Measurements from ENCODE around the gene MYMX.

Gene MYMX

DNA sequence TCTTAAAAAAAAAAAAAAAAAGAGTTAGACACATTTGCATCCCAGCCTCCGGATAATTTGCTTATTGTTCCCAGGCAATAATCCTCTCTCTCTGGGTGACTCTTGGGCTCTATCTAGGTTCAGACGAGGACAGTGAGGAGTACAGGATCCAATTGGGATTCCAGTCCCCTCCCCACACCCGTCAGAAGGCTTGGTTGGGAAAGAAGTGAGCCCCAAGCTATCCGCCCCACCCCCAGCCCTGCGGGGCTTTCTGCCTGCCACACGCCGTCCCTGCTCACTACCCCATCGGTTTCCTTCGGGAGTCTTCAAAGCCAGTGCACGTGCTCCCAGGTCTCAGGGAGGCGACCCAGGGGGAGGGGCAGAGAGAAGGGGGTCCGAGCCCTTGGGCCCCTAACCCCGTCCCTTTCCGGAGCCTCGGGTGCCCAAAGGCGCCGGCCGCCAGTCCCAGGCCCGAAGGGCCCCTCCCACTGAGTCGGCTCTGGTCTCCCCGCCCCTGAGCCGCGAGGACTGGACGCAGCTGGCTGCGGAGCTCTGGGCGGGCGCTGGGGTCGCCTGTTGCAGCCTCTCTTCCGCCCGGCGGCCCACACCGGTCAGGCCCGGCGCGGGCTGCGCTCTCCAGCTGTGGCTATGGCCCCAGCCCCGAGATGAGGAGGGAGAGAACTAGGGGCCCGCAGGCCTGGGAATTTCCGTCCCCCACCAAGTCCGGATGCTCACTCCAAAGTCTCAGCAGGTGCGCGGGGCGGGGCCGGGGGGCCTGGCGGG lies 2.5 kb downstream of the MYMX start:
- DNase-seq (ENCODE audit: low read depth in 3 of 3, low spot score in 1 of 3), result no peak

DNA sequence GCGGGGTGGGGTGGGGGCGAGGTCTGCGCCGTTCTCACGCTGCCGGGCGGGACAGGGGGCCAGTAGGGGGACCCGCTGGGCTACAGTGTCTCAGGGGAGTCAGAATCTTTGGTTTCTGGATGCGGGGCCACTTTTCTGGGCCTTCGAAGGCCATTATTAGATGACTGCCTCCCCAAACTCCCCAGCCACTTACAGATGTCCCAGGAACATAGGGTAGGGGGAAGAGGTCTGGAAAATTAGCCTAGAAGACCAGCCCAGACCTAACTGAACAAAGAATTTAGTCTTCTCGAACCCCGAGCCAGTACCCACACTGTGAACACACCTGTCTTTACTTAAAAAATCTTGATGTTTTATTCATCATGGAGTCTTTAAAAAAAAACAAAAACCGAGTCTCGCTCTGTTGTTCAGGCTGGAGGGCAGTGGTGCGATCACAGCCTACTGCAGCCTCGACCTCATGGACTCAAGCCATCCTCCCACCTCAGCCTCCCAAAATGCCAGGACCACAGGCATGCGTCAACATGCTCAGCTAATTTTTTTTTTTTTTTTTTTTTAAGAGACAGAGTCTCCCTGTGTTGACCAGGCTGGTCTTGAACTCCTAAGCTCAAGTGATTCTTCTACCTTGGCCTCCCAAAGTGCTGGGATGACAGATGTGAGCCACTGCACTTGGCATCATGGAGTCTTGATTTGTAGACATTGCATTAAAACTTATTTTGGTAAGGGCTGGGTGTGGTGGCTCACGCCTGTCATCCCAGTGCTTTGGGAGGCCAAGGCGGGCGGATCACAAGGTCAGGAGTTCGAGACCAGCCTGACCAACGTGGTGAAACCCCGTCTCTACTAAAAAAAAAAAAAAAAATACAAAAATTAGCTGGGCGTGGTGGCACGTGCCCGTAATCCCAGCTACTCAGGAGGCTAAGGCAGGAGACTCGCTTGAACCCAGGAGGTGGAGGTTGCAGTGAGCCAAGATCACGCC lies 3.4 kb downstream of the MYMX start:
- no peak for DNase-seq (ENCODE audit: low read depth in 3 of 3, low spot score in 1 of 3)

DNA sequence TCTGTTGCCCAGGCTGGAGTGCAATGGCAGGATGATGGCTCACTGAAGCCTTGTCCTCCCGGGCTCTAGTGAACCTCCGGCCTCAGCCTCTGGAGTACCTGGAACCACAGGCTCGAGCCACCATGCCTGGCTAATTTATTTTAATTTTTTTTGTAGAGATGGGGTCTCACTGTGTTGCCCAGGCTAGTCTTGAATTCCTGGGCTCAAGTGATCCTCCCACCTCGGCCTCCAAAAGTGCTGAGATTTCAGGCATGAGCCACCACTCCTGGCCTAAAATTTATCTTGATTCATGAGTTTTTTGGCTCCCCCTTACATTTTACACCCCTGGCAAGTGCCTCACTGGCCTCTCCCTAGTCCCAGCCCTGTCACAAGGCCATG lies 4.2 kb downstream of the MYMX start:
- DNase-seq (ENCODE audit: low read depth in 3 of 3, low spot score in 1 of 3), result no peak

DNA sequence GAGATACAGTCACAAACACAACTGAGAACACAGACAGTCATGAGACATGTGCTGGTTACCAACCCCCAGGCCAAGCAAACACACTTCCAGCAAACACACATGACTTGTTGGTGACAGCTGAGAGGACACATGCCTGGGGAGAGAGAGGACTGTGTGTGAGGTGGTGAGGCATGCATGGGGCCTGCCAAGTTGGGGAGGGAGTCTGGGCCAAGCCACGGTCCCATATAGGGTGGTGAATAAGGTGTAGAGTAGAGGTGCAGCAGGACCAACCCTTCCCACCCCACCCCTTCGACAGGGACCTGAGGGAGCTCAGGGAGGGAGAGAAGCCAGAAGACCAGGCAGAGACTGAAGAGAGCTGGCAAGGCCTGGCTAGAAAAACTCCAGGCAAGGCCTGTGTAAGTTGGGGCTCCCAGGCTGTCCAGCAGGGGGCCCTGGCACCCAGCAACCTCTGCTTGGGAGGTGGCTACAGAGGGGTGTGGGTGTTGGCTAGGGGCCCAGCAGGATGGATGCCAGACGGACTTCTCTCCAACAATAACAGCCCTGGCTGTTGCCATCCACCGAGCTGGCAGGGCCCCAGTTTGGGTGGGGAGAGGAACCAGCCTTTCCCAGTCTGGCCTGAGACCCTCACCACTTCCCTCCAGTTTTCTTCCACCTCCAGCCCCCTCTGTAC lies 4.7 kb downstream of the MYMX start:
- peak; percentile 53 to 57 (median 54) for DNase-seq (ENCODE audit: low read depth in 3 of 3, low spot score in 1 of 3)

DNA sequence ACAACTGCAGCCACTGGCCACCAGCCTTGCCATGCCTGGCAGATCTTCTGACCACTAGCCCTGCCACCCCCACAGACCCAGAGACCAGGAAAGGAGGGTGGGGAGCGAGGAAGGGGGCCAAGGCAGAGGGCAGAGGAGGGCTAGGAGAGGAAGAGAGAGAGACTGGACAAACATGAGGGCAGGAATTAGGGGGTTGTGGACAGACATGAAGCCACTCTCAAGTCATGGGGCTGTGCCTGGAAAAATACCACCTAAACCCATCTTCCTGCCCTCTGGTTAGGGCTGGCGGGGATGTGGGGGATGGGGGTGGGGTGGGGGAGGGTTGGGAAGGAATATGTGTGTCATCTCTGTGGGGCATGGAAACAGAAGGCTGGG lies 5.2 kb downstream of the MYMX start:
- no peak for DNase-seq (ENCODE audit: low read depth in 3 of 3, low spot score in 1 of 3)

- no peak for DNase-seq (ENCODE audit: low read depth in 3 of 3, low spot score in 1 of 3)
Measured at GRCh38 chr6:44222486-44223318, 6.0 kb downstream of the MYMX start.

DNA sequence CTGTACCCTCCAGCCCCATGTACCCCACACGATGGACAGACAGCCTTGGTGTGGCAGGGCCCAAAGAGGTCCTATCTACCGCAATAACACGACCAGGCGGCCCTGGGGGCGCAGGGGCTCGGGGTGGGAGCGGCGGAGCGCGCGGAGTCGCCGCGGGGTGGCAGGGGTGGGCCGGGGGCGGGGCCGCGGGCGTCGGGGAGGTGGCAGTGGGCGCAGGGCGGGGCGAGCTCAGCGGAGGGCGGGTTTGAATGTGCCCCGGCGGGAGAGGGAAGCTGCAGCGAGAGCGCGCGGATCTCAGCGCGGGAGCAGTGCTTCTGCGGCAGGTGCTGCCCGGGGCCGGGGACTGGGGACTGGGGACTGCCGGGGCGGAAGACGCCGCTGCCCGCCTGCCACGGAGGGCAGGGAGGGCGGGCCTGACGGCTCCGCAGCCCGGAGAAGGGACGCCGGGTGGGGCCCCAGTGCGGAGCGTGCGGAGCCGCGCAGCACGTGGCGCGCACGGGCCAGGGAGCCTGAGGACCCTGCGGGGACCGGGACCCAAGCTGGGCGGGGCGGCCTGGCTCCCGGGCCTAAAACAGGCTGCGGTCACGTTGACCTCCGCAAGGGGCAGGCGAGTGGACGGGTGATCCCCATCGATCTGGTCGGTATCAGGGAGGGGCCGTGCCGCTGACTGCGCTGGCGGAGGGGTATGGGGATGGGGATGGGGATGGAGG lies 6.7 kb downstream of the MYMX start, which contains the start of gene SLC29A1:
SLC29A1 (plus strand) TSS at position 277 of the 710 bp plus-strand sequence. CDS start 3,719 bp downstream, outside the sequence.
- peak; percentile 54 to 83 (median 60) for DNase-seq (ENCODE audit: low read depth in 3 of 3, low spot score in 1 of 3)

DNA sequence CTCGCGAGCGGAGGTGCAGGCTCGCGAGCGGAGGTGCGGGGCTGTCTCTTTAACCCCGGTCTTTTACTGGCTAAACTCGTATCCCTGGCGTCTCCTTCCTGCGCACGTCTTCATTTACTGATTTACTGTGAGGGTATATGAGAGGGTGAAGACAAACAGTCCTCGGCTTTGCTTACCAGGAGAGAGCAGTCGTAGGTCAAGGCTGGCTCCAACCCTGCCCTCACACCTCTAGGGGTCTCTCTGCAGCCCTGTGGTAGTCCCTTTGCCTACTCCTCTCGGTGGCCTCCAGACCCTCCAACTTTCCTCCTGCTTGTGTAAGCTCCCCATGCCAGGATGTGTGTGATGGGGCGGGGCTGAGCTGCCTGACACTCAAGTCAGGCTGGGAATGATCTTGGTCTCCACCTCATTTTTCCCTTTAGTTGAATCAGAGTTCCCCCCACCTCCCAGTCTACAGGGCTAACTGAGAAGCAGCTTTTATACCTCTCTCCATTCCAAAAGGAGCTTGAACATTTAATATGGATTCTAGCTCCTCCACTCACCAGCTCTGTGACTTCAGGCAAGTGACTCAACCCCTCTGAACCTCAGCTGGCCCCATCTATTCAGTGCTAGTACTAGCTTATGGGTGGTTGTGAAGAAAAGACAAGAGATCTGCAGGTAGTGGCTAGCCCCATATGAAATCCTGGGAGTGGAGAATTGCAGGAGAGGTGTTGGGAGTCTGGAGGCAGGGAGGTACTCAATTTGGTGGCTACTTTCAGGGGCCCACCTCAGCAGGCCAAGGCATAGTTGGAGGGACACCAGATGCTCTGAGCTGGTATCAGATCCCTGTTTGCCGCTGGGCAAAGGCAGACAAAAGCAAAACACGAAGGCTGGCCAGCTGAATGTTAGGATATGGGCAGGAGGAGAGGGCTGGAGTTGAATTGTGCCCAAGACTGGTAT lies 7.6 kb downstream of the MYMX start:
- DNase-seq (ENCODE audit: low read depth in 3 of 3, low spot score in 1 of 3), result no peak

DNA sequence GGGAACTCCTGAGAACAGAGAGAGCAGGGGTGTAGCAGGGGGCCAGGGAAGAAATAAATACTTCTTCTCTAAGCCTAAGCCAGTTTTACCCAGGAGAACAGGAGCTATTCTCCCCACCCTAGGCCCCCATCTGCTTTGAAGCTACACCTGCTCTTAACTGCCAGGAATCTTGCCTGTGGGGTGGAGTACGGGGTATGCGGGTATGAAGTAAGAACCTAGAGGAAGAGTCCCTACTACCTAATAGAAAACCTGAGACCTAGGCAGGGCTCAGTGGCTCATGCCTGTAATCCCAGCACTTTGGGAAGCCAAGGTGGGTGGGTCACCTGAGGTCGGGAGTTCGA lies 8.2 kb downstream of the MYMX start:
- DNase-seq (ENCODE audit: low read depth in 3 of 3, low spot score in 1 of 3), result no peak

DNA sequence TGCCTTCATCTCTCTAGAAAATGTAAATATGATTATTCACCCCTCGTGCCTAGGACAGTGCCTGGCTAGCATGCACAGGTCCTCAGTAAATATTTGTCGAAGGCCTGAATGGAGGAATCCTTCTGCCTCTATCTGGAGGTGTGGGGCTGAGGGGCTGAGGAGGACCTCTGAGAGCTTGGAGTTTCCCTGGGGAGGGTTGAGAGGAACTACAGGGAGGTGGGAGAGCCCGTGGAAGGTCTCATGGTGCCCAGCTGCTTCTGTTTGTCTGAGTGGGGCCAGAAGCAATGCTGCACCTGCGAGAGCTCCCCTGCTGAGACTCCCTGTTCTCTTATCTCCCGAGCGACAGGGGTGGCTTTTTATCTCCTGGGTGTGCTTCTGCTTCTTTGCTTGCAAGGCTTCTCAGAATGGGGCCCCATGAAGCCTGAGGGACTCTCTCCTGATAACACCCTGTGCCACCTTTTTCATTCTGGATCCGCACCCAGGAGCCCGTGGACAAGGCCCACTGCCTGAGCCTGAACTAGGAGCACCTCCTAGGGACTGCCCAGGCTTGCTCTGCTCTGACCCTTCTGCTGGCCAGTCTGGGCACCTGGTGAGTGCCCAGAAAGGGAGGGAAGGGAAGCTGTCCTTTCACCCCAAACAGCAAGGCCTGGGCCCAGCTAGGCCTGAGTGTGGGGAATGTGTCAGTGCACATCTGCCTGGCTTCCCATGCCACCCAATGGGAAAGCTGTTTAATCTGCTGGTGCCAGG lies 9.0 kb downstream of the MYMX start:
- DNase-seq (ENCODE audit: low read depth in 3 of 3, low spot score in 1 of 3), result no peak

DNA sequence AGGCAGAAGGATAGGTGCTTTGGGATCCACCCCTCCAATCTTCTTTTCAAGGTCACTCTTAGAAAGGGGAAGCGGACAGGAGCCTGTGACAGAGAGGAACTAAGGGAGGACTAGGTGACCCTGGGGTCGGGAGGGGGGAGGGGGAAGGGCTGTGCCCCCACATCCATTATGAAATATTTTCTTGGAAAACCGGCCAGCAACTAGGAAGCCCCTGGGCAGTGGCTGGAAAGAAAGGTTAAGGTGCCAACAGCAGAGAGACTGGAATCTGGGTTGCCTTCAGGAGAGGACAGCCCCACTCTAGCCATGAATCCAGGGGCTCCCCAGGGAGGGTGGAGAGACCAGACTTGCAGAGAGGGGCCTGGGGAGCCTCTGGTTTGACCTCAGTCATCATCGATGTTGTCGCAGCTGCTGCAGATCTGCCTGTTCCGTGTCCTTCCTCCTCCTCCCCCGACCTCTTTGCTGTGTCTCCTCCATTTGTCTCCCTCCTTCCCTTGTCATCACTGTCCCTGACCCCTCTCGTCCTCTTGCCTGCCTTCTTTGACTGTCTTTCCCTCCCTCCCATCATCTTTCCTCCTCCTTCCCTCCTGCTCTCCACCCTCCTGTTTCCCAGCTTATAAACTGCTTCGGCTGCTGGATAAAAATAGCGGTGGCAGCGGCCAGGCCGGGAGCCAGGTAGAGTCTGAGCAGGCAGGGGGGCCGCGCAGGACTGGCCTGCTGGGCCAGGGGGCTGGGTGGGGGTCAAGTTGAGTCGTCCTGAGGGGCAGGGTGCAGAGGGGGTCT lies 9.8 kb downstream of the MYMX start:
- no peak for DNase-seq (ENCODE audit: low read depth in 3 of 3, low spot score in 1 of 3)

DNA sequence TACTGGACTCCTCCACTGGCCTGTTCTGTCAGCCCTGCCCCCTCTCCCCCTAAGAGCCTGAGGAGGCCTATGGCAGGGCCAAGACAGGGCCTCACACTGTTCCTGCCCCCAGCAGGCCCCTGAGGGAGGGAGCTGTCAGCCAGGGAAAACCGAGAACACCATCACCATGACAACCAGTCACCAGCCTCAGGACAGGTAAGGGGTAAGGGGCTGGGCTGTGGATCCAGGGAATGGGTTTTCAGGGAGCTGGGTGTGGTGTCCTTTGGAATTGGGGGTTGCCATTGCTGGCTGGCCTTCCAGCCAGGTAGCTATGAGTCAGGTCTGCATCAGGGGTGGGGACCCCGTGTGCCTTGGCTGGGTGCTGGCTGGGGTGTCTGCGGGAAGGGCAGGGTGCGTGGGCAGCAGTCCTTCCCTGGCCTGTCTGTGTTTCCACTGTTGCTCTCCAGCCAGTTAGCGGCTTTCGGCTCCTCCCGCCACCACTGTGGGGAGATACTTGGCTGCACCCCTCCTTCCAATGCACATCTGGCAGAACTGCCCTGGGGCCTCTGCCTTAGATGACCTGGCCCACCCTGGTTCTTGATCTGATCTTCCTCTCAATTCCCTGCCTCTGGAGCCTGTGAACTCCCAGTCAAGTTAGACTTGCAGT lies 10.5 kb downstream of the MYMX start:
- DNase-seq (ENCODE audit: low read depth in 3 of 3, low spot score in 1 of 3), result no peak

- no peak for DNase-seq (ENCODE audit: low read depth in 3 of 3, low spot score in 1 of 3)
Measured at GRCh38 chr6:44228031-44228430, 11.3 kb downstream of the MYMX start.

DNA sequence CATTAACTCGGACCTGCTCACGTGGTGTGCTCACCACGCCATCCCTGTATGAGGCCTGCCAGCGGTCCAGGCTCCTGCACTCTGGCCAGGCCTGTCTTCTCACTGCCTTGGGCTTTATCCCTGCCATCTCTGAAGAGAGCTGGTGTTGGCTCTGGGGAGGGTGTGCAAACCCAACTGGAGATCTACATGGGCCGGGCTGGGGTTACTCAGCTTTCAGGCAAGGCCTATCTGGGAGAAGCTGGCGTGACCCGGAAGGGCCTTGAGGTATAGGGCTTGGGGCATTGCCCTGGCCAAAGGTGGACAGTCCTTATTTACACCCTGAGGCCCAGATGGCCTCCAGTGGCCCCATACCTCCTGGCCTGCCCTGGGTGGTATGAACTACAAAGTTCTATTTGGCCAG lies 11.7 kb downstream of the MYMX start:
- no peak for DNase-seq (ENCODE audit: low read depth in 3 of 3, low spot score in 1 of 3)

DNA sequence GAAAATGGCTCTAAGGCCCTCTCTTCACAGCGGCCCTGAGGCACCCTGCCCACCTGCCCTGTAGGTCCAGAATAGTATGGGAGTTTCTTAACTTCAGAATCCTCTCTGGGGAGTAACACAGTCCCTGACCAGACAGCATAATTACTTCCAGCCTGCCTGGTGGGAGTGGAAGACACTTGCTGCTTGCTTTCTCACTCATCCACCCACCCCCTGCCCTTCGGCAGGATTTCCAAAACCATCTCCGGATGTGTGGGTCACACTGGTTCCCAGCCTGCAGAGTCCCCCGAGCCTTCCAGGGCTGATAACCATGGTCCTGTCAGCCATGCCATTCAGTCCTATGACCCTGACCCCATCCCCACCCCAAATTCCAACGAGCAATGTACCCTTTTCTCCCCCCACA lies 12.1 kb downstream of the MYMX start:
- DNase-seq (ENCODE audit: low read depth in 3 of 3, low spot score in 1 of 3), result no peak

DNA sequence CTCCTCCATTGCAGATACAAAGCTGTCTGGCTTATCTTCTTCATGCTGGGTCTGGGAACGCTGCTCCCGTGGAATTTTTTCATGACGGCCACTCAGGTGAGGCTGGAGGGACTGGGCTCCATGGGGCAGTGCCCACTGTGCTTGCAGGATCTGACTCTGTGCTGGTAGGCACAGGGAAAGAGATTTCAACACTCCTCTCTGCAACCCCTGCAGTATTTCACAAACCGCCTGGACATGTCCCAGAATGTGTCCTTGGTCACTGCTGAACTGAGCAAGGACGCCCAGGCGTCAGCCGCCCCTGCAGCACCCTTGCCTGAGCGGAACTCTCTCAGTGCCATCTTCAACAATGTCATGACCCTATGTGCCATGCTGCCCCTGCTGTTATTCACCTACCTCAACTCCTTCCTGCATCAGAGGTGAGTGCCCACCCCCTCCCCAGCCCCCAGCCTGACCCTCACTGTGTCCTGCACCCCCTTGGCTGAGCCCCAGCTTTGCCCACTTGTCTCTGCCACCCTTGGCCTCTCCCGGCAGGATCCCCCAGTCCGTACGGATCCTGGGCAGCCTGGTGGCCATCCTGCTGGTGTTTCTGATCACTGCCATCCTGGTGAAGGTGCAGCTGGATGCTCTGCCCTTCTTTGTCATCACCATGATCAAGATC lies 12.8 kb downstream of the MYMX start:
- no peak for DNase-seq (ENCODE audit: low read depth in 3 of 3, low spot score in 1 of 3)
